H1 (cell line): ENCODE results near the gene GABRD.

ENCODE experiments used
- CHD1 ChIP-seq: IDR thresholded peaks from 2 replicates; pipeline ENCODE4 v1.6.1; 2012; ENCODE audit warnings: low read depth, low read length, improper control_type of control experiment
- EZH2 ChIP-seq: fragments of 200-600 bp; sonication (generic); IDR thresholded peaks from 2 replicates; pipeline ENCODE4 v1.7.1; 2012; ENCODE audit warnings: low read depth, mild to moderate bottlenecking, moderate library complexity, low read length, inconsistent platforms; ENCODE audit not compliant: severe bottlenecking
- JUND ChIP-seq: IDR thresholded peaks from 2 replicates; pipeline ENCODE4 v1.6.1; 2011; ENCODE audit warnings: mild to moderate bottlenecking, improper control_type of control experiment, low read length
- POLR2A ChIP-seq, 2 experiments: IDR thresholded peaks; 1 replicate in 1 of 2; 2 replicates in 1 of 2; pipeline ENCODE4 v1.6.1; 2011; ENCODE audit warnings: low read depth in 2 of 2, low read length in 2 of 2, mild to moderate bottlenecking in 2 of 2; ENCODE audit errors: control extremely low read depth in 1 of 2
- POLR2AphosphoS5 ChIP-seq: IDR thresholded peaks from 2 replicates; pipeline ENCODE4 v1.6.1; 2011; ENCODE audit warnings: low read depth, low read length
- TF ChIP-seq, protein P1 (sequence below): IDR thresholded peaks from 2 replicates; pipeline ENCODE4 v1.6.1; 2012; ENCODE audit warnings: inconsistent platforms
- TF ChIP-seq, protein P2 (sequence below), 3 experiments: IDR thresholded peaks; 1 replicate in 2 of 3; 2 replicates in 1 of 3; pipeline versions ENCODE4 v1.5.1 to v1.6.1; 2011; ENCODE audit warnings: low read length in 3 of 3, mild to moderate bottlenecking in 3 of 3, inconsistent platforms in 2 of 3, low read depth in 1 of 3, moderate library complexity in 1 of 3; ENCODE audit not compliant: insufficient read depth in 1 of 3; ENCODE audit errors: control extremely low read depth in 1 of 3
- TF ChIP-seq, protein P3 (sequence below): IDR thresholded peaks from 2 replicates; pipeline ENCODE4 v1.6.1; 2011; ENCODE audit warnings: low read length, improper control_type of control experiment

DNA sequence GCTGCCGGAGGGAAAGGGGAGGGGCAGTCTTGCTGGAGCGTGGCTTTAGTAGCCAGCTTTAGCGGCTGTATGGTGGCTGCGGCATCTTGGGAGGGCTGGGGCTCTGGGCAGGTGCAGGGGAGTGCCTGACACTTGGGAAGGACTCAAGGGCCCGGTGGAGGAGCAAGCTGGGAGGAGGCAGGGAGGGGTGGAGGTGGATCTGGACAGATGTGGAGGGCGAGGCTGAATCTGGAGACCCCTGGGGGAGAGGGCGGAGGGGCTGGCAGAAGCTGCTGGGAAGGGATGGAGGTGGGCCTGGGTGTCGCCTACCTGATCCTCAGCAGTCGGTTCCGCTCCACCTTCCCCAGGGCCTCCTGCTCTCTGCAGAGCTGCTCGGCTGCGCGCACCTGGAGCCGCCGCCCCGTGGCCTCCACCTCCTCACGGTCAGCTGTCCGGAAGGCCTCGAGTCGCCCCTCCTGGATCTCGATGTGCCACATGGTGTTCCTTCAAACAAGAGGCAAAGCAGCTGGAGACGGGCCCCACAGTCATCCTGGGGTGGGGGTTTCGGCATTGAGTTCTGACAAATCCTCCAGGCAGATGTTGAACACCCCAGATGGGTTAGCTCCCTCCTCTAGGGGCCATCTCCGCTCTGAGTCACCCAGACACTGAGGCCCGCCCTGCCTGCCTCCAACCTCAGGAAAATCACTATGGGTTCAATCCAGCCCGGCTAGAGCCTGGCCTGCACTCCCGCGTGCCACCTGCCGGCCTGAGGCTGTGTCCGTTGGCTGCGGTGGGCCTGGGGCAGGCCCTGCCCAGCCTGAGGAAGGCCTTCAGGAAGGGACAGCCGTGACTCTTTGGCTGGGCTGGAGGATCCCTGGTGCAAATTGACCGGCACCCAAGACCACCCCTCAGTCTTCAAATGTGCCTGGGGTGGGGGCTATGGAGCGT is 45.2 kb upstream of the GABRD start:
- TF ChIP-seq POLR2A (IDR thresholded peaks at IDR 0.05; ENCODE audit: control extremely low read depth in 1 of 2, low read depth in 2 of 2, low read length in 2 of 2) (no peak), CHD1 (no peak), POLR2AphosphoS5 (no peak), EZH2 (no peak), JUND (no peak)
- TF ChIP-seq, protein P1, sequence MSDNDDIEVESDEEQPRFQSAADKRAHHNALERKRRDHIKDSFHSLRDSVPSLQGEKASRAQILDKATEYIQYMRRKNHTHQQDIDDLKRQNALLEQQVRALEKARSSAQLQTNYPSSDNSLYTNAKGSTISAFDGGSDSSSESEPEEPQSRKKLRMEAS: no peak
- TF ChIP-seq, protein P2, sequence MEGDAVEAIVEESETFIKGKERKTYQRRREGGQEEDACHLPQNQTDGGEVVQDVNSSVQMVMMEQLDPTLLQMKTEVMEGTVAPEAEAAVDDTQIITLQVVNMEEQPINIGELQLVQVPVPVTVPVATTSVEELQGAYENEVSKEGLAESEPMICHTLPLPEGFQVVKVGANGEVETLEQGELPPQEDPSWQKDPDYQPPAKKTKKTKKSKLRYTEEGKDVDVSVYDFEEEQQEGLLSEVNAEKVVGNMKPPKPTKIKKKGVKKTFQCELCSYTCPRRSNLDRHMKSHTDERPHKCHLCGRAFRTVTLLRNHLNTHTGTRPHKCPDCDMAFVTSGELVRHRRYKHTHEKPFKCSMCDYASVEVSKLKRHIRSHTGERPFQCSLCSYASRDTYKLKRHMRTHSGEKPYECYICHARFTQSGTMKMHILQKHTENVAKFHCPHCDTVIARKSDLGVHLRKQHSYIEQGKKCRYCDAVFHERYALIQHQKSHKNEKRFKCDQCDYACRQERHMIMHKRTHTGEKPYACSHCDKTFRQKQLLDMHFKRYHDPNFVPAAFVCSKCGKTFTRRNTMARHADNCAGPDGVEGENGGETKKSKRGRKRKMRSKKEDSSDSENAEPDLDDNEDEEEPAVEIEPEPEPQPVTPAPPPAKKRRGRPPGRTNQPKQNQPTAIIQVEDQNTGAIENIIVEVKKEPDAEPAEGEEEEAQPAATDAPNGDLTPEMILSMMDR (IDR thresholded peaks at IDR 0.05; ENCODE audit: control extremely low read depth in 1 of 3, insufficient read depth in 1 of 3, low read depth in 1 of 3, low read length in 3 of 3): no peak
- TF ChIP-seq, protein P3, sequence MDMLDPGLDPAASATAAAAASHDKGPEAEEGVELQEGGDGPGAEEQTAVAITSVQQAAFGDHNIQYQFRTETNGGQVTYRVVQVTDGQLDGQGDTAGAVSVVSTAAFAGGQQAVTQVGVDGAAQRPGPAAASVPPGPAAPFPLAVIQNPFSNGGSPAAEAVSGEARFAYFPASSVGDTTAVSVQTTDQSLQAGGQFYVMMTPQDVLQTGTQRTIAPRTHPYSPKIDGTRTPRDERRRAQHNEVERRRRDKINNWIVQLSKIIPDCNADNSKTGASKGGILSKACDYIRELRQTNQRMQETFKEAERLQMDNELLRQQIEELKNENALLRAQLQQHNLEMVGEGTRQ: no peak
